ENCODE measurements around the gene UBASH3B.

GRCh38 chr11:122645847-122646246, 9.7 kb upstream of the UBASH3B start:
- TF ChIP-seq CTCF (IDR thresholded peaks at IDR 0.05) (no peak), POLR2A (IDR thresholded peaks at IDR 0.05) (no peak)
